ENCODE measurements around the gene PLCXD1. TPM values are rescaled to one million over a fixed set of nuclear protein-coding genes. Genes with fewer than 3 reads are reported as not detected.

PLCXD1 gene
- total RNA-seq, 4 donors from 2014 or later, result 3.7 to 7.9 (median 6.3) TPM

DNA sequence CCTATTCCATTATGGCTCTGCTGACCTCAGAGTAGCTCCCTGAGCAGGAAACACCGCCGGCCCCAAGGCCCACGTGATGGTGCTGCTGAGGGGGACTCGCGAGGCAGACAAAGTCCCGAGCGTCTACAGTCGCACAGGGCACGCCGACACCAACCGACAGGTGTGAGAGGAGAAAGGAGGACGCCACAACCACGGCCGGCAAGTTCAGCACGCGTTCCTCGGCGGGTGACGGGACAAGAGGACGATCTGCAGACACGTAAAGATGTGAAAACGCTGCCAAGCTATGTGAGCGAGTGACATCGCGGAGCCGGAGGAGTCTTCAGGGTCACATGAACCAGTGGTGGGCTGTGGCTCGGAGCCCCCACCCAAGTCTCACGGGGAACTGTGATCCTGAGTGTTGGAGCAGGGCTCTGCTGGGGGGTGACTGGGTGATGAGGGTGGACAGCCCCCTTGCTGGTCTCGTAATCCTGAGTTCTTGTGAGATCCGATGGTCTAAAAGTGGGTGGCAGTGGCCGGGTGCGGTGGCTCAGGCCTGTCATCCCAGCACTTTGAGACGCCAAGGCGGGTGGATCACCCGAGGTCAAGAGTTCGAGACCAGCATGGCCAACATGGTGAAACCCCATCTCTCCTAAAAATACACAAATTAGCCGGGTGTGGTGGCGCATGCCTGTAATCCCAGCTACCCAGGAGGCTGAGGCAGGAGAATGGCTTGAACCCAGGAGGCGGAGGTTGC is 71.6 kb downstream of the PLCXD1 start:
- DNase-seq, result no peak
- no peaks in the 10 kb centered on the region for H3K36me3 ChIP-seq
- no peak for TF ChIP-seq POLR2A (IDR thresholded peaks at IDR 0.05)
- TF ChIP-seq CTCF (IDR thresholded peaks at IDR 0.05), result no peak
- WGBS, 2 donors, result 96 to 97% methylated on average over 38 to 39 of the region's 39 CpGs
- intact Hi-C loops (cut with DNase I), result no loop called here
- H3K27me3 ChIP-seq, result no peaks in the 10 kb centered on the region
- no peaks in the 10 kb centered on the region for H3K9me3 ChIP-seq
- no peak overlapping the region for H3K27ac ChIP-seq
- H3K4me1 ChIP-seq, result no peaks in the 10 kb centered on the region
- no peak overlapping the region for H3K4me3 ChIP-seq (replicated peaks in 1 of 3)

Other genes starting within 250 kb of the PLCXD1 start
- 10 to 100 TPM; 39.9 to 54.9 (median 47.9) TPM for gene GTPBP6, start 37.4 kb downstream of the PLCXD1 start, total RNA-seq
- 10 to 100 TPM in 3 of 4 donors, 1 to 10 TPM in 1; 9.7 to 15.2 (median 12.3) TPM for gene PPP2R3B, start 105.5 kb downstream of the PLCXD1 start, total RNA-seq

Data from thyroid gland (tissue), 4 donors.